ENCODE results near the gene PSIP1. TPM values are rescaled to one million over a fixed set of nuclear protein-coding genes. Genes with fewer than 3 reads are reported as not detected.

The PSIP1 gene
- total and polyA plus RNA-seq, 2 donors (not counting 1 experiment from before 2014, with no cell fraction given), result 51.2 to 73.3 TPM

DNA sequence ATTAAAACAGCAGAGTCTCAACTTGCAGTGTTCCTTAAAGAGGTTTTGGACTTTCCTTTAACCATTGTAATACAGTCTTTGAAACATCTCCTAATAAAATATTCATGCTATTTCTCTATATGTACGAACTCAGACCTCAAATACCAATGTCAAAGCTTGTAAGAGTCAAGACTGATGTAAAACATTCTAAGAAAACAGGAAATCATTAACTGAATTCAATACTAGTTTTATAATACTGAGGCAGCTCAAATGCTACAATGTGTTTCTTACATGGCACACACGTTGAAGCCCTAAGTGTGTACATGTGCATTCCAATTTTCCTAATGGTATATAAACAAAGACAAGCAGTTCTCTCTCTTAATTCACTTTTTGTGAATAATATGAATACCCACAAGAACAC lies 11.6 kb downstream of the PSIP1 start:
- H2AFZ ChIP-seq (ENCODE audit: low read length), result no peak overlapping the region
- no peaks in the 10 kb centered on the region for H3K9me3 ChIP-seq (ENCODE audit: control insufficient read depth, insufficient read depth, low read depth, low read length)
- H4K20me1 ChIP-seq (ENCODE audit: control insufficient read depth, extremely low read depth, insufficient read depth, low read length), result no peaks in the 10 kb centered on the region
- no peak overlapping the region for H3K27ac ChIP-seq (ENCODE audit: insufficient read depth, low read length)
- no peaks in the 10 kb centered on the region for H3K36me3 ChIP-seq (ENCODE audit: control insufficient read depth, insufficient read depth, low read length)
- H3K27me3 ChIP-seq (ENCODE audit: control insufficient read depth, insufficient read depth, low read length), result no peaks in the 10 kb centered on the region
- no peak overlapping the region for H3K9ac ChIP-seq (ENCODE audit: insufficient read depth, low read length)
- H3K4me3 ChIP-seq (replicated peaks in 1 of 4; ENCODE audit: control extremely low read depth in 1 of 4, insufficient read depth in 1 of 4, low read depth in 3 of 4, low read length in 4 of 4), result no peak overlapping the region
- peaks cover 2% of the 10 kb centered on the region for H3K79me2 ChIP-seq (ENCODE audit: control insufficient read depth, insufficient read depth, low read length)
- no peaks in the 10 kb centered on the region for H3K4me1 ChIP-seq (ENCODE audit: control insufficient read depth, extremely low read depth, insufficient read depth, low read length)
- TF ChIP-seq, protein P1, sequence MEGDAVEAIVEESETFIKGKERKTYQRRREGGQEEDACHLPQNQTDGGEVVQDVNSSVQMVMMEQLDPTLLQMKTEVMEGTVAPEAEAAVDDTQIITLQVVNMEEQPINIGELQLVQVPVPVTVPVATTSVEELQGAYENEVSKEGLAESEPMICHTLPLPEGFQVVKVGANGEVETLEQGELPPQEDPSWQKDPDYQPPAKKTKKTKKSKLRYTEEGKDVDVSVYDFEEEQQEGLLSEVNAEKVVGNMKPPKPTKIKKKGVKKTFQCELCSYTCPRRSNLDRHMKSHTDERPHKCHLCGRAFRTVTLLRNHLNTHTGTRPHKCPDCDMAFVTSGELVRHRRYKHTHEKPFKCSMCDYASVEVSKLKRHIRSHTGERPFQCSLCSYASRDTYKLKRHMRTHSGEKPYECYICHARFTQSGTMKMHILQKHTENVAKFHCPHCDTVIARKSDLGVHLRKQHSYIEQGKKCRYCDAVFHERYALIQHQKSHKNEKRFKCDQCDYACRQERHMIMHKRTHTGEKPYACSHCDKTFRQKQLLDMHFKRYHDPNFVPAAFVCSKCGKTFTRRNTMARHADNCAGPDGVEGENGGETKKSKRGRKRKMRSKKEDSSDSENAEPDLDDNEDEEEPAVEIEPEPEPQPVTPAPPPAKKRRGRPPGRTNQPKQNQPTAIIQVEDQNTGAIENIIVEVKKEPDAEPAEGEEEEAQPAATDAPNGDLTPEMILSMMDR (conservative IDR thresholded peaks at IDR 0.05 in 1 of 2, IDR thresholded peaks at IDR 0.05 in 1 of 2; ENCODE audit: low read depth in 1 of 2, low read length in 2 of 2), result no peak
- no peak for TF ChIP-seq EZH2 (IDR thresholded peaks at IDR 0.05; ENCODE audit: low read length, missing control alignments)
- DNase-seq (ENCODE audit: low read depth in 2 of 2), result no peak
- H3K4me2 ChIP-seq (ENCODE audit: extremely low read depth, insufficient read depth, low read length), result no peak overlapping the region

DNA sequence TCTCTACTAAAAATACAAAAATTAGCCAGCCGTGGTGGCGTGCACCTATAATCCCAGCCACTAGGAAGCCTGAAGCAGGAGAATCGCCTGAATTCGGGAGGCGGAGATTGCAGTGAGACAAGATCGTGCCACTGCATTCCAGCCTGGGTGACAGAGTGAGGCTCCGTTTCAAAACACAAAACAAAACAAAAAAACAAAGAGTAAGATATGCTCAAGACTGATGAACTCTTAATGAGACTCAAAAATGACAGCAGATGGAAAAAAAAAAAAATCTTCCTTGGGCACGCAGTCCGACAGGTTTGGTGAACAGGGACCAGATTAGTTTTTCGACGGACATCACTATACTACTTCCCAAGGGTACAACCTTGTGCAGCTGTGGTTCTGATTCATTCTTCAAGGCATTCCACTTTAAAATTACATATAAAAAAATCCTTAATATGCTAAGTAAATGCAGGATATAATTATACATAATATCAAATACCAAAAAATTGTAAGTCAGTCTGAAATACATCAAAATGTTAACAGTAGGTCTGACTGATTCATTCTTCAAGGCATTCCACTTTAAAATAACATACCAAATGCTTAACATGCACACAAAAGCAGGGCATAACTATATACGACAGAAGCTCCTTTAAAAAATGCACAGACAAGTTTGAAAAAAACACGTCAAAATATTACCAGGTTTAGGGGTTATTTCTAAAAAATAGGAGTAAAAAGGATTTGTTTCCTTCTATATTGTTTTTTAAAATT lies 12.3 kb downstream of the PSIP1 start:
- Histone ChIP-seq H3K27ac (ENCODE audit: insufficient read depth, low read length) (no peak overlapping the region), H3K9ac (ENCODE audit: insufficient read depth, low read length) (no peak overlapping the region), H3K4me1 (ENCODE audit: control insufficient read depth, extremely low read depth, insufficient read depth, low read length) (no peaks in the 10 kb centered on the region), H3K79me2 (ENCODE audit: control insufficient read depth, insufficient read depth, low read length) (peaks cover 2% of the 10 kb centered on the region), H4K20me1 (ENCODE audit: control insufficient read depth, extremely low read depth, insufficient read depth, low read length) (no peaks in the 10 kb centered on the region), H3K36me3 (ENCODE audit: control insufficient read depth, insufficient read depth, low read length) (no peaks in the 10 kb centered on the region), H3K9me3 (ENCODE audit: control insufficient read depth, insufficient read depth, low read depth, low read length) (no peaks in the 10 kb centered on the region), H3K4me3 (replicated peaks in 1 of 4; ENCODE audit: control extremely low read depth in 1 of 4, insufficient read depth in 1 of 4, low read depth in 3 of 4, low read length in 4 of 4) (no peak overlapping the region), H3K27me3 (ENCODE audit: control insufficient read depth, insufficient read depth, low read length) (no peaks in the 10 kb centered on the region), H3K4me2 (ENCODE audit: extremely low read depth, insufficient read depth, low read length) (no peak overlapping the region), H2AFZ (ENCODE audit: low read length) (no peak overlapping the region)
- no peak for TF ChIP-seq EZH2 (IDR thresholded peaks at IDR 0.05; ENCODE audit: low read length, missing control alignments)
- TF ChIP-seq, protein P1 (conservative IDR thresholded peaks at IDR 0.05 in 1 of 2, IDR thresholded peaks at IDR 0.05 in 1 of 2; ENCODE audit: low read depth in 1 of 2, low read length in 2 of 2), result no peak
- no peak for DNase-seq (ENCODE audit: low read depth in 2 of 2)

DNA sequence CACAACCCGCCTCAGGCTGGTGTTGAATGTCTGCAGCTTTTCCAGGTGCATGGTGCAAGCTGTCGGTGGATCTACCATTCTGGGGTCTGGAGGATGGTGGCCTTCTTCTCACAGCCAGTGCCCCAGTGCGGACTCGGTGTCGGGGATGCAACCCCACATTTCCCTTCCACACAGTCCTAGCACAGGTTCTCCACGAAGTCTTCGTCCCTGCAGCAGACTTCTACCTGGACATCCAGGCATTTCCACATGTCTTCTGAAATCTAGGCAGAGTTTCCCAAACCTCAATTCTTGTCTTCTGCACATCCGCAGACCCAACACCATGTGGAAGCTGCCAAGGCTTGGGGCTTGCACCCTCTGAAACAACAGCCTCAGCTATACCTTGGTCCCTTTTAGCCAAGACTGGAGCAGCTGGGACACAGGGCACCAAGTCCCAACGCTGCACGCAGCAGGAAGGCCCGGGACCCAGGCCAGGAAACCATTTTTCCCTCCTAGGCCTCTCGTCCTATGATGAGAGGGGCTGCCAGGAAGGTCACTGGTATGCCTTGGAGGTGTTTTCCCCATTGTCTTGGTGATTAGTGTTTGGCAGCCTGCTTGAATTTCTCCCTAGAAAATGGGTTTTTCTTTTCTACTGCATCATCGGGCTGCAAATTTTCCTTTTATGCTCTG lies 18.2 kb downstream of the PSIP1 start:
- H2AFZ ChIP-seq (ENCODE audit: low read length), result no peak overlapping the region
- no peaks in the 10 kb centered on the region for H3K9me3 ChIP-seq (ENCODE audit: control insufficient read depth, insufficient read depth, low read depth, low read length)
- no peak for DNase-seq (ENCODE audit: low read depth in 2 of 2)
- H3K79me2 ChIP-seq (ENCODE audit: control insufficient read depth, insufficient read depth, low read length), result no peaks in the 10 kb centered on the region
- H3K27me3 ChIP-seq (ENCODE audit: control insufficient read depth, insufficient read depth, low read length), result no peaks in the 10 kb centered on the region
- H3K4me2 ChIP-seq (ENCODE audit: extremely low read depth, insufficient read depth, low read length), result no peak overlapping the region
- no peaks in the 10 kb centered on the region for H3K36me3 ChIP-seq (ENCODE audit: control insufficient read depth, insufficient read depth, low read length)
- no peaks in the 10 kb centered on the region for H3K4me1 ChIP-seq (ENCODE audit: control insufficient read depth, extremely low read depth, insufficient read depth, low read length)
- no peaks in the 10 kb centered on the region for H4K20me1 ChIP-seq (ENCODE audit: control insufficient read depth, extremely low read depth, insufficient read depth, low read length)
- H3K9ac ChIP-seq (ENCODE audit: insufficient read depth, low read length), result no peak overlapping the region
- TF ChIP-seq EZH2 (IDR thresholded peaks at IDR 0.05; ENCODE audit: low read length, missing control alignments), result no peak
- TF ChIP-seq, protein P1 (conservative IDR thresholded peaks at IDR 0.05 in 1 of 2, IDR thresholded peaks at IDR 0.05 in 1 of 2; ENCODE audit: low read depth in 1 of 2, low read length in 2 of 2), result no peak
- no peak overlapping the region for H3K4me3 ChIP-seq (replicated peaks in 1 of 4; ENCODE audit: control extremely low read depth in 1 of 4, insufficient read depth in 1 of 4, low read depth in 3 of 4, low read length in 4 of 4)
- H3K27ac ChIP-seq (ENCODE audit: insufficient read depth, low read length), result no peak overlapping the region

All from fibroblast of lung (primary cell).